Measurements from ENCODE around the gene SLC27A6.

GRCh38 chr5:129061849-129062248, 96.6 kb downstream of the SLC27A6 start:
- no peak for TF ChIP-seq CTCF (IDR thresholded peaks at IDR 0.05; ENCODE audit: poor library complexity)
- TF ChIP-seq EZH2 (IDR thresholded peaks at IDR 0.05; ENCODE audit: borderline replicate concordance) = no peak
